ENCODE measurements around the gene ATP8B4.
"Not testable (repeated sequence)": the region's sequence is repeated elsewhere in the genome, so short reads cannot be mapped to it uniquely, and the experiment has no call there.

DNA sequence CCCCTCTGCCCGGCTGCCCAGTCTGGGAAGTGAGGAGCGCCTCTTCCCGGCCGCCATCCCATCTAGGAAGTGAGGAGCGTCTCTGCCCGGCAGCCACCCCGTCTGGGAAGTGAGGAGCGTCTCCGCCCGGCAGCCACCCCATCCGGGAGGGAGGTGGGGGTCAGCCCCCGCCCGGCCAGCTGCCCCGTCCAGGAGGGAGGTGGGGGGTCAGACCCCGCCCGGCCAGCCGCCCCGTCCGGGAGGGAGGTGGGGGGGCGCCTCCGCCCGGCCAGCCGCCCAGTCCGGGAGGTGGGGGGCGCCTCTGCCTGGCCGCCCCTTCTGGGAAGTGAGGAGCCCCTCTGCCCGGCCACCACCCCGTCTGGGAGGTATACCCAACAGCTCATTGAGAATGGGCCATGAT is 39.2 kb upstream of the ATP8B4 start:
- TF ChIP-seq, protein P1, sequence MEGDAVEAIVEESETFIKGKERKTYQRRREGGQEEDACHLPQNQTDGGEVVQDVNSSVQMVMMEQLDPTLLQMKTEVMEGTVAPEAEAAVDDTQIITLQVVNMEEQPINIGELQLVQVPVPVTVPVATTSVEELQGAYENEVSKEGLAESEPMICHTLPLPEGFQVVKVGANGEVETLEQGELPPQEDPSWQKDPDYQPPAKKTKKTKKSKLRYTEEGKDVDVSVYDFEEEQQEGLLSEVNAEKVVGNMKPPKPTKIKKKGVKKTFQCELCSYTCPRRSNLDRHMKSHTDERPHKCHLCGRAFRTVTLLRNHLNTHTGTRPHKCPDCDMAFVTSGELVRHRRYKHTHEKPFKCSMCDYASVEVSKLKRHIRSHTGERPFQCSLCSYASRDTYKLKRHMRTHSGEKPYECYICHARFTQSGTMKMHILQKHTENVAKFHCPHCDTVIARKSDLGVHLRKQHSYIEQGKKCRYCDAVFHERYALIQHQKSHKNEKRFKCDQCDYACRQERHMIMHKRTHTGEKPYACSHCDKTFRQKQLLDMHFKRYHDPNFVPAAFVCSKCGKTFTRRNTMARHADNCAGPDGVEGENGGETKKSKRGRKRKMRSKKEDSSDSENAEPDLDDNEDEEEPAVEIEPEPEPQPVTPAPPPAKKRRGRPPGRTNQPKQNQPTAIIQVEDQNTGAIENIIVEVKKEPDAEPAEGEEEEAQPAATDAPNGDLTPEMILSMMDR (IDR thresholded peaks at IDR 0.05 in 8 of 11, conservative IDR thresholded peaks at IDR 0.05 in 3 of 11), result not testable (repeated sequence)
- TF ChIP-seq POLR2A, POLR2AphosphoS5 (IDR thresholded peaks at IDR 0.05): not testable (repeated sequence)

All from spleen (tissue), 7 donors.